Thoracic aorta (tissue), 2 donors: ENCODE results near the gene CAMK2B. TPM values are rescaled to one million over a fixed set of nuclear protein-coding genes. Genes with fewer than 3 reads are reported as not detected.

Experiments used
- ATAC-seq: fragments of 150-250 bp; one replicate; pipeline ENCODE4 v1.8.0; 2017; ENCODE audit warnings: low read depth; ENCODE audit not compliant: insufficient number of reproducible peaks, low FRiP score
- DNase-seq: peaks from one replicate; pipeline ENCODE4 v3.0.0-alpha.2; 2020; ENCODE audit warnings: low spot score
- H3K27ac ChIP-seq, 2 donors: fragments of 200-600 bp; sonication (generic); 1 replicate in 1 of 2; 2 replicates in 1 of 2; pipeline ENCODE4 v1.5.1; 2016; ENCODE audit warnings: mild to moderate bottlenecking in 2 of 2, moderate library complexity in 2 of 2
- H3K27me3 ChIP-seq: fragments of 200-600 bp; sonication (generic); replicated peaks from 2 replicates; pipeline ENCODE4 v1.6.0; 2016; ENCODE audit warnings: mild to moderate bottlenecking; ENCODE audit not compliant: insufficient read depth
- H3K36me3 ChIP-seq: fragments of 200-600 bp; sonication (generic); one replicate; pipeline ENCODE4 v1.5.1; 2016
- H3K4me1 ChIP-seq, 2 donors: fragments of 200-600 bp; sonication (generic); 1 replicate in 1 of 2; 2 replicates in 1 of 2; pipeline versions ENCODE4 v1.5.1 to v1.6.0; 2016; ENCODE audit warnings: low read depth in 2 of 2, mild to moderate bottlenecking in 1 of 2; ENCODE audit not compliant: control insufficient read depth in 1 of 2
- H3K4me3 ChIP-seq: fragments of 200-600 bp; sonication (generic); 2 replicates; pipeline ENCODE4 v1.5.1; 2016; ENCODE audit warnings: mild to moderate bottlenecking
- H3K9me3 ChIP-seq: fragments of 200-600 bp; sonication (generic); 2 replicates; pipeline ENCODE4 v1.5.1; 2016
- CTCF ChIP-seq: fragments of 200-600 bp; sonication (generic); IDR thresholded peaks from one replicate; pipeline ENCODE4 v1.5.1; 2019; ENCODE audit warnings: antibody characterized with exemption
- total RNA-seq, 2 donors: library from RNA; depleted of rRNA; stranded (reverse); fragments of >200 nt; gene quantifications; one replicate each; pipeline versions ENCODE4 v1.1.0 to v1.2.3, GENCODE V29; 2016

Gene CAMK2B
- total RNA-seq, 2 donors from 2014 or later = 1.5 to 2.8 TPM

- Histone ChIP-seq H3K9me3 (no peaks in the 10 kb centered on the region), H3K27me3 (no peaks in the 10 kb centered on the region), H3K4me3 (no peak overlapping the region), H3K4me1 (peaks cover 0 to 3% of the 10 kb centered on the region in 2 donors), H3K27ac (no peak overlapping the region), H3K36me3 (no peaks in the 10 kb centered on the region)
- TF ChIP-seq CTCF = no peak
- no peak for DNase-seq
- ATAC-seq = no peak
Observed at GRCh38 chr7:44236333-44236728, 89.1 kb downstream of the CAMK2B start.

- ATAC-seq (no peak), DNase-seq (no peak)
- Histone ChIP-seq H3K4me1 (no peaks in the 10 kb centered on the region), H3K27me3 (no peaks in the 10 kb centered on the region), H3K9me3 (no peaks in the 10 kb centered on the region), H3K27ac (no peak overlapping the region), H3K36me3 (no peaks in the 10 kb centered on the region), H3K4me3 (no peak overlapping the region)
- no peak for TF ChIP-seq CTCF
Observed at GRCh38 chr7:44235582-44236332, 89.6 kb downstream of the CAMK2B start.

- no peak for ATAC-seq
- Histone ChIP-seq H3K4me3 (no peak overlapping the region), H3K27ac (no peak overlapping the region)
Observed at GRCh38 chr7:44235066-44235465, 90.3 kb downstream of the CAMK2B start.

GRCh38 chr7:44232901-44233715, 92.3 kb downstream of the CAMK2B start:
- H3K9me3 ChIP-seq = no peaks in the 10 kb centered on the region
- no peaks in the 10 kb centered on the region for H3K27me3 ChIP-seq
- H3K36me3 ChIP-seq = no peaks in the 10 kb centered on the region
- H3K4me3 ChIP-seq = no peak overlapping the region
- no peak overlapping the region for H3K27ac ChIP-seq
- TF ChIP-seq CTCF = no peak
- no peaks in the 10 kb centered on the region for H3K4me1 ChIP-seq
- no peak for DNase-seq
- no peak for ATAC-seq

More at GRCh38 chr7:44235066-44235465, 90.3 kb downstream of the CAMK2B start:
- H3K27me3 ChIP-seq = no peaks in the 10 kb centered on the region
- no peak for TF ChIP-seq CTCF
- H3K9me3 ChIP-seq = no peaks in the 10 kb centered on the region
- no peaks in the 10 kb centered on the region for H3K4me1 ChIP-seq
- no peak for DNase-seq
- no peaks in the 10 kb centered on the region for H3K36me3 ChIP-seq

- ATAC-seq = no peak
- no peaks in the 10 kb centered on the region for H3K27me3 ChIP-seq
- no peaks in the 10 kb centered on the region for H3K36me3 ChIP-seq
- no peaks in the 10 kb centered on the region for H3K9me3 ChIP-seq
- no peak overlapping the region for H3K4me3 ChIP-seq
- no peaks in the 10 kb centered on the region for H3K4me1 ChIP-seq
- DNase-seq = no peak
- no peak for TF ChIP-seq CTCF
- H3K27ac ChIP-seq = no peak overlapping the region
Observed at GRCh38 chr7:44232396-44232795, 93.0 kb downstream of the CAMK2B start.
